Lung (tissue), 12 donors: ENCODE measurements around the gene LPCAT2. TPM values are rescaled to one million over a fixed set of nuclear protein-coding genes. Genes with fewer than 3 reads are reported as not detected.

Experiments used
- ATAC-seq: fragments of 200-7000 bp; cut with Tn5 transposase; one replicate; pipeline ENCODE4 v1.9.1; 2020; ENCODE audit warnings: moderate number of reproducible peaks; ENCODE audit not compliant: insufficient read depth, low FRiP score
- DNase-seq, 3 donors: peaks; one replicate each; pipeline ENCODE4 v3.0.0-alpha.2; 2013 to 2017
- H3K27ac ChIP-seq, 2 donors: one replicate each; pipeline ENCODE4 v1.5.1; 2013; ENCODE audit warnings: mild to moderate bottlenecking in 2 of 2, moderate library complexity in 2 of 2, control low read depth in 1 of 2, inconsistent platforms in 1 of 2, low read depth in 1 of 2, low read length in 1 of 2
- H3K27me3 ChIP-seq, 3 donors: one replicate each; pipeline ENCODE4 v1.5.1; 2013; ENCODE audit warnings: low read length in 2 of 3; ENCODE audit not compliant: control insufficient read depth in 3 of 3, insufficient read depth in 3 of 3
- H3K36me3 ChIP-seq, 4 donors: one replicate each; pipeline ENCODE4 v1.5.1; 2013; ENCODE audit warnings: low read length in 4 of 4, mild to moderate bottlenecking in 1 of 4, moderate library complexity in 1 of 4; ENCODE audit not compliant: control insufficient read depth in 4 of 4, insufficient read depth in 4 of 4
- H3K4me1 ChIP-seq, 5 donors: one replicate each; pipeline ENCODE4 v1.5.1; 2013; ENCODE audit warnings: low read length in 5 of 5, mild to moderate bottlenecking in 2 of 5, moderate library complexity in 1 of 5; ENCODE audit not compliant: control insufficient read depth in 5 of 5, insufficient read depth in 5 of 5
- H3K4me3 ChIP-seq: one replicate; pipeline ENCODE4 v1.5.1; 2013; ENCODE audit warnings: mild to moderate bottlenecking, control low read depth, moderate library complexity
- H3K9ac ChIP-seq, 2 donors: one replicate each; pipeline ENCODE4 v1.5.1; 2013; ENCODE audit warnings: low read length in 2 of 2, control low read depth in 1 of 2; ENCODE audit not compliant: insufficient read depth in 1 of 2
- H3K9me3 ChIP-seq, 4 donors: one replicate each; pipeline ENCODE4 v1.5.1; 2013; ENCODE audit warnings: low read length in 3 of 4, mild to moderate bottlenecking in 1 of 4, moderate library complexity in 1 of 4; ENCODE audit not compliant: control insufficient read depth in 4 of 4, insufficient read depth in 3 of 4
- CTCF ChIP-seq: IDR thresholded peaks from 2 replicates; pipeline ENCODE4 v1.5.1; 2012; ENCODE audit warnings: mild to moderate bottlenecking; ENCODE audit errors: control extremely low read depth, extremely low read depth
- WGBS, 2 donors: extraction: QIAGEN DNeasy Blood & Tissue Kit; methylation state at CpG; one replicate each; pipeline ENCODE4 v1.1.7; 2013; 5-methylcytosine and 5-hydroxymethylcytosine counted together
- polyA plus RNA-seq, 2 donors: library from polyadenylated mRNA; stranded (reverse); fragments of 200-250 nt; gene quantifications; one replicate each; pipeline ENCODE4 v1.2.1, GENCODE V29; 2013
- total RNA-seq, 2 donors: library from RNA; depleted of rRNA in 1 of 2; stranded (reverse); fragments of >200 nt in 1 of 2; gene quantifications; one replicate each; pipeline ENCODE4 v1.2.1, GENCODE V29; 2014 to 2021
- donor health status: control.
- donor health status: control.
- donor health status: Bipolar disorder and iron deficiency.
- donor health status: healthy.
- donor health status: DM: yes; HTN: yes; CAD: no.

LPCAT2 gene
- total and polyA plus RNA-seq, 4 donors, result 9.5 to 25.3 (median 19.4) TPM

- DNase-seq, result no peak
- TF ChIP-seq CTCF, result no peak
- Histone ChIP-seq H3K4me1 (peaks cover 0 to 17% (median 3%) of the 10 kb centered on the region in 5 donors), H3K9me3 (no peaks in the 10 kb centered on the region), H3K9ac (no peak within 1 kb of the TSS), H3K4me3 (no peak within 1 kb of the TSS), H3K27ac (no peak within 1 kb of the TSS), H3K36me3 (peaks cover 0 to 3% (median 0%) of the 10 kb centered on the region in 4 donors), H3K27me3 (no peaks in the 10 kb centered on the region)
- WGBS, 2 donors, result 64 to 83% methylated on average over 9 of the region's 9 CpGs
- ATAC-seq, result no peak
Measured at GRCh38 chr16:55566432-55567175, 57.7 kb downstream of the LPCAT2 start, which contains the start of gene CAPNS2. Gene CAPNS2, plus strand, starts transcription at chr16:55566684. Its CDS starts 73 bp downstream, at chr16:55566757.

- no peak overlapping the region for H3K27ac ChIP-seq
Measured at GRCh38 chr16:55567382-55567781, 58.5 kb downstream of the LPCAT2 start.

GRCh38 chr16:55568207-55568606 is 59.3 kb downstream of the LPCAT2 start:
- TF ChIP-seq CTCF, result no peak
- Histone ChIP-seq H3K9ac (no peak overlapping the region), H3K4me3 (no peak overlapping the region), H3K4me1 (peaks cover 0 to 17% (median 3%) of the 10 kb centered on the region in 5 donors), H3K27me3 (no peaks in the 10 kb centered on the region), H3K36me3 (no peaks in the 10 kb centered on the region), H3K27ac (no peak overlapping the region), H3K9me3 (no peaks in the 10 kb centered on the region)
- 60 to 71% methylated on average over 3 of the region's 3 CpGs for WGBS, 2 donors
- no peak for DNase-seq
- ATAC-seq, result no peak

More at GRCh38 chr16:55567382-55567781, 58.5 kb downstream of the LPCAT2 start:
- TF ChIP-seq CTCF, result no peak
- Histone ChIP-seq H3K27me3 (no peaks in the 10 kb centered on the region), H3K36me3 (no peaks in the 10 kb centered on the region), H3K4me1 (peaks cover 0 to 17% (median 3%) of the 10 kb centered on the region in 5 donors), H3K9me3 (no peaks in the 10 kb centered on the region), H3K9ac (no peak overlapping the region), H3K4me3 (no peak overlapping the region)
- WGBS, 2 donors, result 55 to 69% methylated on average over 3 of the region's 3 CpGs
- no peak for ATAC-seq
- DNase-seq, result peak in 2 of 3 donors; percentile 49 to 67
